ENCODE data around the gene ZNF646.

DNA sequence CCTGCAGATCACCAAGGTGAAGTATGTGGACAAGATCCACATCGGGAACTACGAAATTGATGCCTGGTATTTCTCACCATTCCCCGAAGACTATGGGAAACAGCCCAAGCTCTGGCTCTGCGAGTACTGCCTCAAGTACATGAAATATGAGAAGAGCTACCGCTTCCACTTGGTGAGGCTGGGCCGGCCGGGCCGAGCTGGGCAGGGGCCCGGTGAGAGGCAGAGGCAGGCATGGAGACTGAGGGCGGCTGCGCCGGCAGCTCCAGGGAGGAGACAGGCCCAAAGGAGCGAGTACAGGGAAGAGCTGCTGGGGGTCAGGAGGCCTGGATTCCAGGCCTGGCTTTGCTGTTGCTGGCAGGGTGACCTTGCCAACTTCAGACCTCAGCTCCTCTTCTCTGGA is 53.0 kb downstream of the ZNF646 start:
- TF ChIP-seq, protein P1, sequence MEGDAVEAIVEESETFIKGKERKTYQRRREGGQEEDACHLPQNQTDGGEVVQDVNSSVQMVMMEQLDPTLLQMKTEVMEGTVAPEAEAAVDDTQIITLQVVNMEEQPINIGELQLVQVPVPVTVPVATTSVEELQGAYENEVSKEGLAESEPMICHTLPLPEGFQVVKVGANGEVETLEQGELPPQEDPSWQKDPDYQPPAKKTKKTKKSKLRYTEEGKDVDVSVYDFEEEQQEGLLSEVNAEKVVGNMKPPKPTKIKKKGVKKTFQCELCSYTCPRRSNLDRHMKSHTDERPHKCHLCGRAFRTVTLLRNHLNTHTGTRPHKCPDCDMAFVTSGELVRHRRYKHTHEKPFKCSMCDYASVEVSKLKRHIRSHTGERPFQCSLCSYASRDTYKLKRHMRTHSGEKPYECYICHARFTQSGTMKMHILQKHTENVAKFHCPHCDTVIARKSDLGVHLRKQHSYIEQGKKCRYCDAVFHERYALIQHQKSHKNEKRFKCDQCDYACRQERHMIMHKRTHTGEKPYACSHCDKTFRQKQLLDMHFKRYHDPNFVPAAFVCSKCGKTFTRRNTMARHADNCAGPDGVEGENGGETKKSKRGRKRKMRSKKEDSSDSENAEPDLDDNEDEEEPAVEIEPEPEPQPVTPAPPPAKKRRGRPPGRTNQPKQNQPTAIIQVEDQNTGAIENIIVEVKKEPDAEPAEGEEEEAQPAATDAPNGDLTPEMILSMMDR (IDR thresholded peaks at IDR 0.05; ENCODE audit: extremely low read depth in 1 of 2, insufficient read depth in 1 of 2, low read depth in 1 of 2, low read length in 2 of 2) = no peak
- TF ChIP-seq POLR2A (IDR thresholded peaks at IDR 0.05; ENCODE audit: low read depth, low read length) (no peak), EZH2 (IDR thresholded peaks at IDR 0.05; ENCODE audit: borderline replicate concordance, low read depth, low read length, severe bottlenecking) (no peak), POLR2AphosphoS5 (IDR thresholded peaks at IDR 0.05; ENCODE audit: insufficient read depth, low read depth, low read length) (no peak)

Data from endothelial cell of umbilical vein (primary cell).